NCI-H1436 (cell line): Measurements from ENCODE around the gene KDM4C.
A peak's percentile ranks its signal among the peaks of the same experiment; 100 is the strongest.
"Not testable (repeated sequence)": the region's sequence is repeated elsewhere in the genome, so short reads cannot be mapped to it uniquely, and the experiment has no call there.

Experiments used
- DNase-seq: peaks from one replicate; lab custom pipeline; 2025; lab: John Stamatoyannopoulos, UW

KDM4C gene

GRCh38 chr9:6931913-6932312 lies 174.1 kb downstream of the KDM4C start:
- no peak for DNase-seq

- no peak for DNase-seq
Measured at GRCh38 chr9:6936103-6936502, 178.3 kb downstream of the KDM4C start.

GRCh38 chr9:6937209-6937608 lies 179.4 kb downstream of the KDM4C start:
- DNase-seq = no peak

DNA sequence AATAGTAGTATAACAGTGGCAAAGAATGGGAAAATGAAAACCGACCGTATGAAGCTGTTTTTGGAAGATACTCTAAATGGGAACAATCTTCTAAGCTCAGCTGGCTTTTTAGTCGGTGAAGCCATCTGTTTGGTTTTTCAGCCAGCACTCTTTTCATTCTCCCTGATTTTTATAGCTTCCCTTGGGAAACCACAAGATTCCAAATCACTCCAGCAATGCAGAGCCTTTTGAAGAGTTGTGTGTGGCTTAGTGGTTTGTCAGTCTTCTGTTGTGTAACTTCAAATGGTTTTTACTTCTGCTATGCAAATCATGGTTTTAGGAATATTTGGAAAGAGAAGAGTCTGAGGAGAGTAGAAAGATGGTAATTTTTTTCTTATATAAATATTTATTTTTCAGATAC lies 180.7 kb downstream of the KDM4C start:
- DNase-seq = no peak

DNA sequence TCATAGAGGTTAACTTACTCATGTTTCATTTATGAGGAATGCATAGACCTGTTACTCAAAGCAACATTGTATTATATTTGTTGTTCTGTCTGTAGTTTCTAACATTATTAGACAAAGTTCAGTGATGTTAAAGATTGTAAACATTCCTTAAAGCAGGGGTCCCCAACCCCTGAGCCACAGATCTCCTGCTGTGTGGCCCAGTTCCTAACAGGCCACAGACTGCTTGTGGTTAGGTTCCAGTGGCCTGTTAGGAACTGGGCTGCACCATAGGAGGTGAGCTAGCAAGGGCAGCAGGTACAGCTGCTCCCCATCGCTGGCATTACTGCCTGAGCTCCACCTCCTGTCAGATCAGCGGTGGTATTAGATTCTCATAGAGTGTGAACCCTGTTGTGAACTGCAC lies 181.1 kb downstream of the KDM4C start:
- no peak for DNase-seq

DNA sequence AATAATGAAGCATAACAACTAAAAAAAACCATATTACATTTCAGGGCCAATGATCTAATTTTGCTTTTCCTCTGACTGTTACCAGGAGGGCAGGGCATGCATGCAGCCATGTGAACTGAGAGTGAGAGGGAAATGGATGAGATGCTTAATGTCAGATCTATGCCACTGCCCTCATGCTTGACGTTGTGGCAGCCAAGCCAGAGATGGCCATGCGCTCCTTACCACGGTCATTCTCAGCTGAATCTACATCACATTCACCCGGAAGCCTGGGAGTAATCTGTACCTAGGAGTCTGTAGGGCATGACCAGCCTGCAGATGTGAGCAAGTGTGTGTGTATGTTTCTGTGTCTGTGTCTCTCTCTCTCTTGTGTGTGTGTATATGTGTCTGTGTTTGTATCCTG lies 183.7 kb downstream of the KDM4C start:
- DNase-seq = no peak

- DNase-seq = no peak
Measured at GRCh38 chr9:6942406-6942805, 184.6 kb downstream of the KDM4C start.

DNA sequence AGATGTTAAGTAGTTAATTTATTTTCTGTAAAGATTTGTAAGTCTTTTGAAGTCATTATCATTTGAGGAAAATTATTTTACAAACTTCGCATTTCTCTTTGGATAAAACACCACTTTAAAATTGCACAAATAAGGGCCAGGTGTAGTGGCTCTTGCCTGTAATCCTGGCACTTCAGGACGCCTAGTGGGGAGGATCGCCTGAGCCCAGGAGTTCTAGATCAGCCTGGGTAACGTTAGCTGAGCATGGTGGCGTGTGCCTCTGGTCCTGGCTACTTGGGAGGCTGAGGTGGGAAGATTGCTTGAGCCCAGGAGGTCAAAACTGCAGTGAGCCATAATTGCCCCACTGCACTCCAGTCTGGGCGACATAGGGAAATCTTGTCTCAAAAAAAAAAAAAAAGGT lies 185.5 kb downstream of the KDM4C start:
- no peak for DNase-seq

GRCh38 chr9:6944093-6944551 lies 186.3 kb downstream of the KDM4C start:
- no peak for DNase-seq

GRCh38 chr9:6944896-6945295 lies 187.1 kb downstream of the KDM4C start:
- DNase-seq = no peak

DNA sequence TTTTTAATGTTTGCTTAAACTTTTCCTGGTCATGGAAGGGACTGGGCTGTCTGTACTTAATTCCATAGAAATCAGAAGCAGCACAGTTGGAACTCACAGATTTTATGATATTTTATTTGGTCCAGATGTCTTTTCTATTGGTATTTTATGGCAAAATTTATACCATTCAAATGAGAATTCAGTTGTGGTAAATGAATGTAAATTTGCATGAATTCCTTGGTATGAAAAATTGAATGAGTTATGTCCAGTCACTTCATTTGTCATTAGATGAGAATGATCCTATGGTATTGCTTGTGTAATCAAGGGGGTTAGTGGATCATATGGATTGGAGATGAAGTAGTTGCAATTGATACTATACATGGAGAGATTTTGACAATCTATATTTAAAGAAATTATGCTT lies 188.0 kb downstream of the KDM4C start:
- no peak for DNase-seq

GRCh38 chr9:6946583-6947166 lies 188.9 kb downstream of the KDM4C start:
- no peak for DNase-seq

DNA sequence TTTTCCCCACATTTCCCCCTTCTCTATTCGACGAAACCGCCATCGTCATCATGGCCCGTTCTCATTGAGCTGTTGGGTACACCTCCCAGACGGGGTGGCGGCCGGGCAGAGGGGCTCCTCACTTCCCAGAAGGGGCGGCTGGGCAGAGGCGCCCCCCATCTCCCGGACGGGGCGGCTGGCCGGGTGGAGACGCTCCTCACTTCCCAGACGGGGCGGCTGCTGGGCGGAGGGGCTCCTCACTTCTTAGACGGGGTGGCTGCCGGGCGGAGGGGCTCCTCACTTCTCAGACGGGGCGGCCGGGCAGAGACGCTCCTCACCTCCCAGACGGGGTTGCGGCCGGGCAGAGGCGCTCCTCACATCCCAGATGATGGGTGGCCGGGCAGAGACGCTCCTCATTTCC lies 191.1 kb downstream of the KDM4C start:
- DNase-seq = not testable (repeated sequence)

GRCh38 chr9:6955251-6955921 lies 197.6 kb downstream of the KDM4C start:
- DNase-seq = peak; percentile 69

DNA sequence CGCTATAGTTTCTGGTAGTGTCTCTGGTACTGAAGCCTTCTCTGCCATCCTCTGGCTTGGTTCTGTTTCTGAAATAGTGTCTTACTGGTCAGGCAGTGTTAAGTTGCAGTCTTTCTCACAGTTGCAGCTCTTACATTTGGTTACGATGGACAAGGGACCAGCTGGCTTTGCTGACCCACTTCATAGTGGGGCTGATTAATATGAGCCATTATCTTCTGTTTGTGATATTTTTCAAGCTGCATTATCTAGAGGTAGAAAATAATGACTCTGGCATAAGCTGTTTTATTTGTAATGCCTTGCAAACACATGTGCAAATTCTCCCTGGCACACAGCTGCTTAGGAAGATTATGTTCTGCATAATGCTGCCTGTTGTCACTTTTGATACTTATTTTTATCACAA lies 199.1 kb downstream of the KDM4C start:
- no peak for DNase-seq

DNA sequence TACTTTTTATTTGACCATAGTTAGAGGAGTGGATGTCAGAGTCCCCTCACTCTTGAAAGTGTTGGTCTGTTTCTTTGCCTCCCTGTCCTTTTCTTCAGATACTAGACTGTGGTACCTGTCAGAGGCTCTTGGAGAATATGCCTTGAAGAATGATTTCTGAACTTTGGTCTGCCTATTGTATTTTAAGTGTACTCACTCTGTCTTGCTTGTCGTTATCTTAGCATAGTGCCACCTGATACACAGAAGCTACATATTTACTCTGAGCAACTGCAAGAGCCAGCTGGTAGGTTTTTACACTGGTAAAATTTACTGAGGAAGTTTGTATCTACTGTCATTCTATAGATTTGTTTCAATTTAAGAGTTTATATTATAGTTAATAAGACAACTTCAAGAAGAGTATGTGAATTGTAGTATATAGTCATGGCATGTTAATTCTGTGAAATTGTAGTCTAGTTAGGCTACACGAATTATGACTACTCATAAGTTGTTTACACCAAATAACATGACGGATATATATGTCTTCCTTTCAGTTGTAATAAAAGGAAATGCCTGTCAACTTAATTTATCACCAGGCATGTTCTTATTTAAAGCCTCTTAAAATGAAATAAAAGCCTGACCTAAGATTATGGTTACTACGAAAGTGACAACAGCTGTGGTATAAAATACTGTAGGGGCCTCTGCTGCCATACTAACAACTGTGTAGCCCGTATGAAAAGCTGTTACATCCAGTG lies 201.7 kb downstream of the KDM4C start:
- DNase-seq = no peak

DNA sequence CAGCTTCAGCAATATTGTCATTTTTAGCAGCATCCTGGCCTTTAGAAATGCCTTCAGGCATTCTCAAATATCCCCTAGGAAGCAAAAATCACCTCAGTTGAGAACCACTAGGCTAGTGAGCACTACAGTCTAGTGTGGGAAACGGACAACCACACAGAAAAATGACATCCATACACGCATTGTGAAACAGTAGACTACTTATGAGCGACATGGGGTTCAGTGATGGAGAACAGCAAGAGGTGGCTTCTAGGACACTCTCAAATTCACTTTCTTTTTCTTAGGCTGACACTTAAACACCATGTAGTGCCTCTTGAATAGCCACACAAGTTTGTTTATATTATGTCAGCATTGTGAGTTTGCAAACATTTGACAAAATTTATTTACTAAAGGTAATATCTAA lies 203.0 kb downstream of the KDM4C start:
- no peak for DNase-seq

DNA sequence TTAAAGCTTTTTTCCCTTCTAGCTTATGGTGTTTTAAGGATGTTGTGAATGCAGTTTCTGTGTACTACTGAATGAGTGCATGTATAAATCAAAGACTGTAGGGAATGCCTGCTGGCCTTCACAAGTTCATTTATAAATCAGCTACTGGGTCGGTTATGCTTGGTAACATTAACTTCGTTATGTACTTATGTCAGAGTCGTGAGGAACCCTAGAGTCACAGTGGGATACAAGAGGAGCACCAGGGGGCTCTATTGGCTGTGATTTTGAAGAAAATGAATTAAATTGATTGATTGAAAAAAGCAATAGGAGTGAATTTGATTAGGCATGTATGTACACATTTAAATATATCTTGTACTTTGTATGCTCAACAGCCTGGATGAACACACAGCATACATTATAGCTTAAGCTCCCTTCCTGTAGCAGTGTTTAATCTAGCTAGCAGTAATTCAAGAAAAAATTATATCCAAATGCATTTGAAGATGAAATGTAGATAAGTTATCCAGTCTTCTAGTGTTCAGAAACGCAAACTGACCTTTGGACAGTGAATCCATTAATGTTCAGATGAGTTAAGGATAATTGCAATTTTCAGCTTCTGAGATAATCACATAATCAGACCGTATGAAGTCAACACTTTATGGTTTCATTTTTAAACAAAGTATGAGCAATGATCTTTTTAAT lies 204.2 kb downstream of the KDM4C start:
- peak; percentile 11 for DNase-seq

GRCh38 chr9:6965566-6965965 lies 207.8 kb downstream of the KDM4C start:
- no peak for DNase-seq

GRCh38 chr9:6968271-6968670 lies 210.5 kb downstream of the KDM4C start:
- DNase-seq = no peak

DNA sequence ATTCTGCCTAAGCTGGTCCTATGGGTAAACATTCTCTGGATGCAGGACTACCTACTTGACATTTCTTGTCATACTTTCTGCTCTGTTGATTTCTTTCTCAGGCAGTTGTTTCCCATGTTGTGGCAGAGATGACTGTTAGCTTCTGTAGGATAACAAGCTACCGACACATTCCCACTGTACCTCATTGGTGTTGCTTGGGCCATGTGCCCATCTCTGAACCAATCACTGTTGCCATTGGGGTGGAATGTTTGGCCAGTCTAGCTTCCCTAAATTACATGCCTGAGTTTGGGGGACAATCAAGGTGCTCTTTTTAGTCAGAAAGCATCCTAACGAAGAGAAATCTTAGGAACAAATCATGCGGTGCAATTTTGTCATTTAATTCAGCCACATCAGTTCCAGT lies 212.0 kb downstream of the KDM4C start:
- DNase-seq = no peak

- DNase-seq = no peak
Measured at GRCh38 chr9:6973089-6973488, 215.3 kb downstream of the KDM4C start.

DNA sequence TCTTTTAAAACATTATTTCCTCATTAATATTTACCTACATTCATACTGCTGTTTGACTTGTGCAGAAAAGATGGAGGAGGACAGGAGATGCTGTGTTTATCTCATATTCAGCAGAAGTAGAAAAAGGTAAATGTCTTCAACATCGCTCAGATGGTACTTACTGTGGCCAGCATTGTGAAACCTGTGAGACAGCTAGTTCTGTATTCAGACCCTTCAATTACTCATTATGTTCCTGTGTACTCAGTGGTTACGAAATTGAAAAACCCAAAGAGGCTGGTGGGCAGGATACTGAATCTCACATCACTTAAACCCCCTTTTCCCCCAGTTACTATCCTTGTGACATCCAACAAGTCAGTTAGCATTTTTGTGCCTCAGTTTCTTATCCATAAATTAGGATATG lies 216.0 kb downstream of the KDM4C start:
- no peak for DNase-seq
